Adrenal gland (tissue), 12 donors: ENCODE data around the gene CHRNG. TPM values are rescaled to one million over a fixed set of nuclear protein-coding genes. Genes with fewer than 3 reads are reported as not detected.
A peak's percentile ranks its signal among the peaks of the same experiment; 100 is the strongest.

Source experiments
- DNase-seq, 7 donors: peaks; one replicate each; pipeline ENCODE4 v3.0.0-alpha.2; 2019 to 2020
- H3K27ac ChIP-seq, 5 donors: fragments of 200-600 bp; sonication (generic) in 4 of 5; 1 replicate in 3 of 5; 2 replicates in 2 of 5; pipeline versions ENCODE4 v1.5.1 to v1.8.0; 2016 to 2020; ENCODE audit warnings: mild to moderate bottlenecking in 1 of 5
- H3K27me3 ChIP-seq: fragments of 200-600 bp; 2 replicates; pipeline ENCODE4 v1.8.0; 2021
- H3K36me3 ChIP-seq, 2 donors: fragments of 200-600 bp; replicated peaks in 1 of 2; 1 replicate in 1 of 2; 2 replicates in 1 of 2; pipeline versions ENCODE4 v1.5.1 to v1.8.0; 2018 to 2022
- H3K4me1 ChIP-seq, 2 donors: fragments of 200-600 bp; replicated peaks in 1 of 2; 1 replicate in 1 of 2; 2 replicates in 1 of 2; pipeline versions ENCODE4 v1.5.1 to v1.8.0; 2018 to 2021
- H3K4me3 ChIP-seq, 4 donors: fragments of 200-600 bp; sonication (generic) in 3 of 4; one replicate each; pipeline ENCODE4 v1.5.1; 2016 to 2018
- H3K9me3 ChIP-seq, 3 donors: fragments of 200-600 bp; sonication (generic) in 1 of 3; replicated peaks in 1 of 3; 1 replicate in 2 of 3; 2 replicates in 1 of 3; pipeline versions ENCODE4 v1.5.1 to v1.8.0; 2016 to 2021
- POLR2A ChIP-seq, 2 donors: fragments of 450-650 bp; IDR thresholded peaks; one replicate each; pipeline ENCODE4 v1.6.1; 2017; ENCODE audit warnings: antibody characterized with exemption in 2 of 2, mild to moderate bottlenecking in 2 of 2, moderate library complexity in 1 of 2
- WGBS, 4 donors: extraction: QIAGEN DNeasy Blood & Tissue Kit in 2 of 4; methylation state at CpG; one replicate each; pipeline versions ENCODE4 v1.1.5 to v1.1.7; 2013 to 2017; 5-methylcytosine and 5-hydroxymethylcytosine counted together
- intact Hi-C, 2 donors: fragments of 100-400 bp; cut with DNase I; formaldehyde crosslinking; loops; one replicate each; pipeline versions ENCODE4 v1.14.1 to v1.15.0; 2022 to 2023
- polyA plus RNA-seq, 3 donors: library from polyadenylated mRNA; stranded (reverse); fragments of 200-250 nt in 2 of 3; fragments of 350-450 nt in 1 of 3; fragmentation: Illumina TruSeq in 1 of 3; extraction: RNeasy Lipid Tissue Mini Kit (QIAGEN cat#74804) in 1 of 3; gene quantifications; one replicate each; pipeline ENCODE4 v1.2.3, GENCODE V29; 2013 to 2014
- total RNA-seq, 9 donors: library from RNA; depleted of rRNA in 4 of 9; stranded (reverse); fragments of >200 nt in 4 of 9; fragments of 120-200 nt in 1 of 9; fragmentation: NEBNext Ultra II Directional in 1 of 9; extraction: Animal tissue kit (Norgen Biotek cat#: 25700) in 1 of 9; gene quantifications; one replicate each; pipeline versions ENCODE4 v1.1.0 to v1.2.4, GENCODE V29; 2013 to 2023
- TF ChIP-seq, protein P1 (sequence below), 6 experiments: fragments of 450-650 bp in 4 of 6; fragments of 200-600 bp in 2 of 6; sonication (generic) in 1 of 6; IDR thresholded peaks; 1 replicate in 5 of 6; 2 replicates in 1 of 6; pipeline versions ENCODE4 v1.5.1 to v1.8.0; 2016 to 2021; ENCODE audit warnings: antibody characterized with exemption in 6 of 6, mild to moderate bottlenecking in 2 of 6, moderate library complexity in 1 of 6
- donor health status: healthy with polysubstance abuse.
- donor health status: Bipolar disorder and iron deficiency.
- donor health status: DM: yes; HTN: yes; CAD: no.
- donor health status: DM: no; HTN: no; CAD: no.
- donor health status: DM: no; HTN: no; CAD: no.
- donor health status: DM: yes; HTN: yes; CAD: no.

Gene CHRNG
- total and polyA plus RNA-seq, 12 donors, result 0.08 to 0.22 TPM; not detected in 10

DNA sequence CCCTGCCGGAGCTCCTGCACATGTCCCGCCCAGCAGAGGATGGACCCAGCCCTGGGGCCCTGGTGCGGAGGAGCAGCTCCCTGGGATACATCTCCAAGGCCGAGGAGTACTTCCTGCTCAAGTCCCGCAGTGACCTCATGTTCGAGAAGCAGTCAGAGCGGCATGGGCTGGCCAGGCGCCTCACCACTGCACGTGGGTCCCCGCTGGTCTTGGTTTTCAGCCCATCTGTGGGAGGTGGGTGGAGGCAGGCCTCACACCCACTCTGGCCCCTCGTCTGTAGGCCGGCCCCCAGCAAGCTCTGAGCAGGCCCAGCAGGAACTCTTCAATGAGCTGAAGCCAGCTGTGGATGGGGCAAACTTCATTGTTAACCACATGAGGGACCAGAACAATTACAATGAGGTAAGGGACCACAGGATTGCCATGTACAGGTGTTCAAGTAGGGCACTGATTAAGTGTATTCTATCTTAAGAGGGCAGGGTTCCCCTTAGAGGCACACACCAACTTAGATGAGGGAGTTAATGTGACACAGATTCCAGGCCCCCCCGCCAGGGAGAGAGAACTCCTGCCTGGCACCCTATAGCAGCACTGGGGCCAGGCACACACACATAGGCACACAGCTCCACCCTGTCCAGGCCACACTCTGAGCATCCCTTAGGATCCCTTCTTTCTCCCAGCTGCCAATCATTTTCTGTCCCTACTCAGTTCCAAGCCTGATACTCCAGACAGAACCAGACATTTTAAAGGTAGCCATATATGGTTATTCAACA, 5.4 kb upstream of the CHRNG start:
- Histone ChIP-seq H3K27me3 (peaks cover 5% of the 10 kb centered on the region), H3K27ac (no peak overlapping the region), H3K4me1 (no peaks in the 10 kb centered on the region), H3K4me3 (no peak overlapping the region), H3K36me3 (no peaks in the 10 kb centered on the region), H3K9me3 (no peaks in the 10 kb centered on the region)
- TF ChIP-seq POLR2A (IDR thresholded peaks at IDR 0.05), result no peak
- TF ChIP-seq, protein P1, sequence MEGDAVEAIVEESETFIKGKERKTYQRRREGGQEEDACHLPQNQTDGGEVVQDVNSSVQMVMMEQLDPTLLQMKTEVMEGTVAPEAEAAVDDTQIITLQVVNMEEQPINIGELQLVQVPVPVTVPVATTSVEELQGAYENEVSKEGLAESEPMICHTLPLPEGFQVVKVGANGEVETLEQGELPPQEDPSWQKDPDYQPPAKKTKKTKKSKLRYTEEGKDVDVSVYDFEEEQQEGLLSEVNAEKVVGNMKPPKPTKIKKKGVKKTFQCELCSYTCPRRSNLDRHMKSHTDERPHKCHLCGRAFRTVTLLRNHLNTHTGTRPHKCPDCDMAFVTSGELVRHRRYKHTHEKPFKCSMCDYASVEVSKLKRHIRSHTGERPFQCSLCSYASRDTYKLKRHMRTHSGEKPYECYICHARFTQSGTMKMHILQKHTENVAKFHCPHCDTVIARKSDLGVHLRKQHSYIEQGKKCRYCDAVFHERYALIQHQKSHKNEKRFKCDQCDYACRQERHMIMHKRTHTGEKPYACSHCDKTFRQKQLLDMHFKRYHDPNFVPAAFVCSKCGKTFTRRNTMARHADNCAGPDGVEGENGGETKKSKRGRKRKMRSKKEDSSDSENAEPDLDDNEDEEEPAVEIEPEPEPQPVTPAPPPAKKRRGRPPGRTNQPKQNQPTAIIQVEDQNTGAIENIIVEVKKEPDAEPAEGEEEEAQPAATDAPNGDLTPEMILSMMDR (IDR thresholded peaks at IDR 0.05), result no peak
- intact Hi-C loops, result no loop called here
- WGBS, 4 donors, result 72 to 84% (median 80%) methylated on average over 9 to 13 of the region's 13 CpGs
- DNase-seq, result peak in 1 of 7 donors; percentile 10

GRCh38 chr2:232534940-232535651, 4.4 kb upstream of the CHRNG start:
- no peak overlapping the region for H3K4me3 ChIP-seq
- 76 to 90% (median 78%) methylated on average over 4 to 14 of the region's 14 CpGs for WGBS, 4 donors
- peak in 1 of 7 donors; percentile 11 for DNase-seq
- intact Hi-C loops, result no loop called here
- no peaks in the 10 kb centered on the region for H3K4me1 ChIP-seq
- H3K36me3 ChIP-seq, result no peaks in the 10 kb centered on the region
- no peak overlapping the region for H3K27ac ChIP-seq
- peaks cover 10% of the 10 kb centered on the region for H3K27me3 ChIP-seq
- H3K9me3 ChIP-seq, result no peaks in the 10 kb centered on the region
- TF ChIP-seq, protein P1 (IDR thresholded peaks at IDR 0.05), result no peak
- no peak for TF ChIP-seq POLR2A (IDR thresholded peaks at IDR 0.05)

DNA sequence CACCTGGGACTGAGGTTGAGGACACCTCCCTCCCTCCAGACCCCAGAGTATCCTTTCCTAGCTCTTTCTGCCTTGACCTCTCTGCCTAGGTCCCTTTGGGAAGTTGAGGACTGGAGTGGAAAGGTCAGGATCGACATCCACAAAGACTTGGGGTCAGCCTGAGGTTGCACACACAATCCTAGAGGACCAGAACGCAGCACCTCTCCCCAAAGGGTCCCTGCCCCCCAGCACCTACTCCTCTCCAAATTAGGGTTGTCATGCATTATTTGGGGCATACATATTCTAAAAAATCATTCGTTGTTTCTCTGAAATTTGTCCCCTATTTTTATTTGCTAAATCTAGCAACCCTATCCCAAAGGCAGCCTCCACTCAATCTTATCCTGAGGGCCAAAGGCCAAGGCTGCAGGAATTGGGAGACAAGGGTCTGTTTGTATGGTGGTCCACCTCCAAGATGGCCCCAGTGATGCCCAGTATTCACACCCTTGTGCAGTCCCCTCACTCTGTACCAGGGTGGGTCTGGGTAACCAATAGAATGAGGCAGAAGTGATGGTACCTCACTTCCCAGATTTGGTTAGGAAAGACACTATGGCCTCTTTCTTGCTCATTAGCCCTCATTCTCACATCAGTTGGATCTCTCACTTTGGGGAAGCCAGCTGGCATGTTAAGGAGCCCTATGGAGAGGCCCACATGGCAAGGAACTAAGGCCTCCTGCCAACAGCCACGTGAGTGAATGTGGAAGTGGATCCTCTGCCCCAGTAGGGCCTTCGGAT, 3.5 kb upstream of the CHRNG start:
- no peaks in the 10 kb centered on the region for H3K4me1 ChIP-seq
- H3K36me3 ChIP-seq, result no peaks in the 10 kb centered on the region
- H3K4me3 ChIP-seq, result no peak overlapping the region
- no peak overlapping the region for H3K27ac ChIP-seq
- H3K9me3 ChIP-seq, result no peaks in the 10 kb centered on the region
- intact Hi-C loops, result no loop called here
- peaks cover 10% of the 10 kb centered on the region for H3K27me3 ChIP-seq
- peak in 2 of 7 donors; percentile 4 for DNase-seq
- WGBS, 4 donors, result 84 to 90% (median 87%) methylated on average over 4 to 5 of the region's 5 CpGs
- TF ChIP-seq POLR2A (IDR thresholded peaks at IDR 0.05), result no peak
- TF ChIP-seq, protein P1 (IDR thresholded peaks at IDR 0.05), result no peak

- Histone ChIP-seq H3K9me3 (no peaks in the 10 kb centered on the region), H3K27me3 (peaks cover 10% of the 10 kb centered on the region), H3K27ac (no peak overlapping the region), H3K4me1 (no peaks in the 10 kb centered on the region), H3K36me3 (no peaks in the 10 kb centered on the region), H3K4me3 (no peak overlapping the region)
- intact Hi-C loops, result no loop called here
- TF ChIP-seq POLR2A (IDR thresholded peaks at IDR 0.05), result no peak
- TF ChIP-seq, protein P1 (IDR thresholded peaks at IDR 0.05), result peak in 3 of 6 experiments; percentile 8 to 13 (median 13)
- WGBS, 4 donors, result 65 to 75% (median 66%) methylated on average over 3 to 5 of the region's 5 CpGs
- peak in 2 of 7 donors; percentile 8 to 17 for DNase-seq
Observed at GRCh38 chr2:232537079-232537478, 2.4 kb upstream of the CHRNG start.
